ENCODE data around the gene KRTAP13-1.
A peak's percentile ranks its signal among the peaks of the same experiment; 100 is the strongest.

The KRTAP13-1 gene

GRCh38 chr21:30426731-30427130 is 30.9 kb downstream of the KRTAP13-1 start:
- H3K4me3 ChIP-seq (ENCODE audit: low read depth, low read length) = no peak overlapping the region
- TF ChIP-seq, protein P1, sequence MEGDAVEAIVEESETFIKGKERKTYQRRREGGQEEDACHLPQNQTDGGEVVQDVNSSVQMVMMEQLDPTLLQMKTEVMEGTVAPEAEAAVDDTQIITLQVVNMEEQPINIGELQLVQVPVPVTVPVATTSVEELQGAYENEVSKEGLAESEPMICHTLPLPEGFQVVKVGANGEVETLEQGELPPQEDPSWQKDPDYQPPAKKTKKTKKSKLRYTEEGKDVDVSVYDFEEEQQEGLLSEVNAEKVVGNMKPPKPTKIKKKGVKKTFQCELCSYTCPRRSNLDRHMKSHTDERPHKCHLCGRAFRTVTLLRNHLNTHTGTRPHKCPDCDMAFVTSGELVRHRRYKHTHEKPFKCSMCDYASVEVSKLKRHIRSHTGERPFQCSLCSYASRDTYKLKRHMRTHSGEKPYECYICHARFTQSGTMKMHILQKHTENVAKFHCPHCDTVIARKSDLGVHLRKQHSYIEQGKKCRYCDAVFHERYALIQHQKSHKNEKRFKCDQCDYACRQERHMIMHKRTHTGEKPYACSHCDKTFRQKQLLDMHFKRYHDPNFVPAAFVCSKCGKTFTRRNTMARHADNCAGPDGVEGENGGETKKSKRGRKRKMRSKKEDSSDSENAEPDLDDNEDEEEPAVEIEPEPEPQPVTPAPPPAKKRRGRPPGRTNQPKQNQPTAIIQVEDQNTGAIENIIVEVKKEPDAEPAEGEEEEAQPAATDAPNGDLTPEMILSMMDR (IDR thresholded peaks at IDR 0.05; ENCODE audit: low read depth, low read length, missing control alignments) = no peak
- DNase-seq (ENCODE audit: low read depth) = no peak

GRCh38 chr21:30430170-30430655 is 34.4 kb downstream of the KRTAP13-1 start, which contains the start of gene KRTAP13-4:
TSS of gene KRTAP13-4 (plus strand) at chr21:30430220. CDS start at chr21:30430276, 56 bp downstream.
- no peak for DNase-seq (ENCODE audit: low read depth)
- TF ChIP-seq, protein P1 (IDR thresholded peaks at IDR 0.05; ENCODE audit: low read depth, low read length, missing control alignments) = no peak
- no peak within 1 kb of the TSS for H3K4me3 ChIP-seq (ENCODE audit: low read depth, low read length)

- H3K4me3 ChIP-seq (ENCODE audit: low read depth, low read length) = no peak overlapping the region
- no peak for DNase-seq (ENCODE audit: low read depth)
- TF ChIP-seq, protein P1 (IDR thresholded peaks at IDR 0.05; ENCODE audit: low read depth, low read length, missing control alignments) = peak; percentile 38
These were observed 38.3 kb downstream of the KRTAP13-1 start for GRCh38 chr21:30434033-30434631.

DNA sequence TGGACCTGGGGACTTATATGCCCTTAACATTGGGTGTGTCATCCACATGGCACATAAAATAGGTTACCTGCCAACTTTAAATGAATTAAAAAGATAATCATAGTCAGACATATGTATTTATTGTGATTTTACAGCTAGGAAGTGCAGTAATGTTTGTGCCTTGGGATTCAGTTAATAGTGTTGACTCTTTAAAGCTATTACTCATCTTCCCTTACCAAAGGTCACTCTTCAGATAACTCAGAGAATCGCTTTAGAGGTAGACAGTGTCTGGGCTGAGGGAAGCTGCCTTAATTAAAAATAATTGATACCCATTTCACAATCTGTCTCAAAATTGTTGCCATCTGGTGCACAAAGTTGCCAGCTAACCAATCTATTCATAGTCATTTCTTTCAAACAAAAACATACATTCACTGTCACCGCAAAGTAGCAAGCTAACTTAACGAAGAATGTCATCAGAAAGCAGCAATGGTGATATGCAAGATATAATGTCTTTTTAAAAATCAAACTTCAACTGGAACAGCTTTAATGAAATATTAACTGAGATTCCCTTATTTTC is 41.3 kb downstream of the KRTAP13-1 start:
- no peak for DNase-seq (ENCODE audit: low read depth)
- no peak overlapping the region for H3K4me3 ChIP-seq (ENCODE audit: low read depth, low read length)
- TF ChIP-seq, protein P1 (IDR thresholded peaks at IDR 0.05; ENCODE audit: low read depth, low read length, missing control alignments) = no peak

DNA sequence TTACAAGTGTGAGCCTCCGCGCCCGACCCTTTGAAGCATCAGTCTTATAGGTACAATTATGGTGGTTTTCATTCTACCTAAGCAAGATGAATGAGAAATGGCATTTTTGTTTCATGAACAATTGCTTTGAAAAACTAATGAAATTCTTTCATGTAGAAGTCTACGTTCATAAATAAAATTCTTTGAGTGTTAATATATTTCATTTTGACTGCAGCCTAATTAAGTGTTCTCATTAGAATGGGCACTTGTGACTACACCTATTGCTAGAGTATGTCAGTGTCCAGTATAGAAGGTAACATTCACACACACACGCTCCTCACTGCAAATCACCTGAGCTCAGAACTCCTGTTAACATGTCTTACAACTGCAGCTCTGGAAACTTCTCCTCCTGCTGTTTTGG is 44.1 kb downstream of the KRTAP13-1 start, which contains the start of gene KRTAP15-1:
KRTAP15-1 (plus strand) TSS at position 301 of the 400 bp plus-strand sequence; CDS start at position 354, 53 bp downstream.
- TF ChIP-seq, protein P1 (IDR thresholded peaks at IDR 0.05; ENCODE audit: low read depth, low read length, missing control alignments) = no peak
- no peak for DNase-seq (ENCODE audit: low read depth)
- no peak within 1 kb of the TSS for H3K4me3 ChIP-seq (ENCODE audit: low read depth, low read length)

DNA sequence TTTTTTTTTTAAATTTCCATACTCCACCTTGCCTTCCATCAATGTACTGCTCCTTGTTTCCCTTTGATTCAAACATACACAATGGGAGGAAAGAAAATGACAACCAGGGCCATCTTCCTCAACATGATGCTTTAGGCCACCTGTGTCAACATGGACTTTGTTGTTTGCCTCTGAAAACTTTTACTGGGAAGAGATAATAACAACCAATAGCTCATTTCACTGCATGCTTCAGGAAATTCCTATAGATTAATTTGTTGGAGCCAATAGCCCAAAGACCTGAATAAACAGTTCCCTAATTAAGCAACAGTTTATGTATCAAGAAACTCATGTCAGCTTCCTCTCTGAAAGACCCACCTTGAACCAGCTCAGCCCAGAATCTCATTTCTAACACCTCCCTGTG is 47.4 kb downstream of the KRTAP13-1 start:
- H3K4me3 ChIP-seq (ENCODE audit: low read depth, low read length) = no peak overlapping the region
- DNase-seq (ENCODE audit: low read depth) = no peak
- TF ChIP-seq, protein P1 (IDR thresholded peaks at IDR 0.05; ENCODE audit: low read depth, low read length, missing control alignments) = no peak
